Gastroesophageal sphincter (tissue), 4 donors: ENCODE results near the gene SSC5D. TPM values are rescaled to one million over a fixed set of nuclear protein-coding genes. Genes with fewer than 3 reads are reported as not detected.

ENCODE experiments used
- ATAC-seq: fragments of 150-250 bp; one replicate; pipeline ENCODE4 v1.9.1; 2016; ENCODE audit warnings: mild to moderate bottlenecking, moderate library complexity
- H3K27ac ChIP-seq, 4 donors: fragments of 200-600 bp; sonication (generic) in 3 of 4; 1 replicate in 3 of 4; 2 replicates in 1 of 4; pipeline ENCODE4 v1.5.1; 2016 to 2019
- H3K27me3 ChIP-seq: fragments of 200-600 bp; sonication (generic); one replicate; pipeline ENCODE4 v1.5.1; 2019
- H3K36me3 ChIP-seq, 2 donors: fragments of 200-600 bp; sonication (generic); one replicate each; pipeline ENCODE4 v1.5.1; 2019; ENCODE audit warnings: control low read depth in 1 of 2
- H3K4me1 ChIP-seq, 3 donors: fragments of 200-600 bp; sonication (generic); 1 replicate in 2 of 3; 2 replicates in 1 of 3; pipeline ENCODE4 v1.5.1; 2016 to 2019; ENCODE audit warnings: control low read depth in 2 of 3
- H3K4me3 ChIP-seq, 2 donors: fragments of 200-600 bp; sonication (generic); one replicate each; pipeline ENCODE4 v1.5.1; 2019; ENCODE audit warnings: mild to moderate bottlenecking in 1 of 2, moderate library complexity in 1 of 2
- H3K9me3 ChIP-seq, 3 donors: fragments of 200-600 bp; sonication (generic); one replicate each; pipeline ENCODE4 v1.5.1; 2017 to 2019; ENCODE audit warnings: control low read depth in 2 of 3
- CTCF ChIP-seq, 4 experiments: fragments of 200-600 bp in 2 of 4; fragments of 450-650 bp in 2 of 4; sonication (generic) in 1 of 4; IDR thresholded peaks; one replicate each; pipeline ENCODE4 v1.5.1; 2017 to 2019; ENCODE audit warnings: antibody characterized with exemption in 4 of 4, mild to moderate bottlenecking in 2 of 4, moderate library complexity in 2 of 4
- EP300 ChIP-seq: sonication (generic); formaldehyde crosslinking; IDR thresholded peaks from one replicate; pipeline ENCODE4 v1.6.1; 2017; ENCODE audit warnings: antibody characterized with exemption, mild to moderate bottlenecking
- POLR2A ChIP-seq, 2 donors: fragments of 450-650 bp; IDR thresholded peaks; one replicate each; pipeline ENCODE4 v1.6.1; 2017; ENCODE audit warnings: antibody characterized with exemption in 2 of 2, mild to moderate bottlenecking in 2 of 2, moderate library complexity in 1 of 2
- POLR2AphosphoS5 ChIP-seq: sonication (generic); formaldehyde crosslinking; IDR thresholded peaks from one replicate; pipeline ENCODE4 v1.6.1; 2017; ENCODE audit warnings: antibody characterized with exemption
- WGBS, 2 donors: methylation state at CpG; one replicate each; pipeline ENCODE4 v1.1.5; 2018; ENCODE audit warnings: low coverage in 1 of 2; 5-methylcytosine and 5-hydroxymethylcytosine counted together
- total RNA-seq, 4 donors: library from RNA; depleted of rRNA; stranded (reverse); fragments of >200 nt; gene quantifications; one replicate each; pipeline ENCODE4 v1.1.0, GENCODE V29; 2016

The SSC5D gene
- total RNA-seq = 10 to 100 TPM in 3 of 4 donors, 1 to 10 TPM in 1; 6.3 to 39.2 (median 23.5) TPM

- Histone ChIP-seq H3K4me3 (peak within 1 kb of the TSS in 1 of 2 donors; percentile 37), H3K36me3 (peaks cover 0 to 11% of the 10 kb centered on the region in 2 donors), H3K4me1 (peaks cover 3 to 99% (median 60%) of the 10 kb centered on the region in 3 donors), H3K27ac (peak within 1 kb of the TSS; percentile 86 to 99 (median 96)), H3K9me3 (no peaks in the 10 kb centered on the region), H3K27me3 (no peaks in the 10 kb centered on the region)
- 15% methylated on average over 5 of the region's 21 CpGs; no CpG with 5 or more reads in 1 of the 2 donors for WGBS, 2 donors
- TF ChIP-seq CTCF (IDR thresholded peaks at IDR 0.05) (no peak), EP300 (no peak), POLR2AphosphoS5 (no peak), POLR2A (IDR thresholded peaks at IDR 0.05) (no peak)
- ATAC-seq = no peak
Observed at GRCh38 chr19:55487924-55488687, at the start of gene SSC5D. Gene SSC5D (plus strand): TSS chr19:55488436. CDS start chr19:55488590, 154 bp downstream.

- Histone ChIP-seq H3K9me3 (no peaks in the 10 kb centered on the region), H3K36me3 (no peaks in the 10 kb centered on the region), H3K4me1 (peaks cover 0 to 35% (median 2%) of the 10 kb centered on the region in 3 donors), H3K27me3 (peaks cover 89% of the 10 kb centered on the region), H3K27ac (no peak overlapping the region), H3K4me3 (no peak overlapping the region)
- 61 to 78% methylated on average over 3 to 5 of the region's 5 CpGs for WGBS, 2 donors
- ATAC-seq = no peak
- TF ChIP-seq POLR2AphosphoS5 (no peak), POLR2A (IDR thresholded peaks at IDR 0.05) (no peak), EP300 (no peak), CTCF (IDR thresholded peaks at IDR 0.05) (no peak)
Observed at GRCh38 chr19:55439052-55439451, 49.2 kb upstream of the SSC5D start.

- H3K4me3 ChIP-seq = no peak overlapping the region
- WGBS, 2 donors = 10 to 11% methylated on average over 8 to 10 of the region's 39 CpGs
- no peaks in the 10 kb centered on the region for H3K36me3 ChIP-seq
- H3K4me1 ChIP-seq = peaks cover 0 to 35% (median 2%) of the 10 kb centered on the region in 3 donors
- H3K27ac ChIP-seq = no peak overlapping the region
- no peak for ATAC-seq
- TF ChIP-seq POLR2A (IDR thresholded peaks at IDR 0.05) (no peak), POLR2AphosphoS5 (no peak), EP300 (no peak), CTCF (IDR thresholded peaks at IDR 0.05) (no peak)
- H3K27me3 ChIP-seq = peaks cover 100% of the 10 kb centered on the region
- H3K9me3 ChIP-seq = no peaks in the 10 kb centered on the region
Observed at GRCh38 chr19:55440411-55441105, 47.7 kb upstream of the SSC5D start.

GRCh38 chr19:55441319-55441691 lies 46.9 kb upstream of the SSC5D start:
- ATAC-seq = no peak
- H3K36me3 ChIP-seq = no peaks in the 10 kb centered on the region
- H3K4me1 ChIP-seq = peaks cover 0 to 35% (median 2%) of the 10 kb centered on the region in 3 donors
- H3K27me3 ChIP-seq = peaks cover 99% of the 10 kb centered on the region
- H3K27ac ChIP-seq = no peak overlapping the region
- no peak overlapping the region for H3K4me3 ChIP-seq
- H3K9me3 ChIP-seq = no peaks in the 10 kb centered on the region
- no peak for TF ChIP-seq CTCF (IDR thresholded peaks at IDR 0.05)
- TF ChIP-seq POLR2A (IDR thresholded peaks at IDR 0.05) = no peak
- no peak for TF ChIP-seq POLR2AphosphoS5
- TF ChIP-seq EP300 = no peak
- WGBS, 2 donors = 6% methylated on average over 17 of the region's 21 CpGs; no CpG with 5 or more reads in 1 of the 2 donors
